NCI-H524 treated with DMSO at 0.1 percent for 48 hours (cell line): Measurements from ENCODE around the gene ERC2.
"Not testable (repeated sequence)": the region's sequence is repeated elsewhere in the genome, so short reads cannot be mapped to it uniquely, and the experiment has no call there.

ENCODE experiments used
- DNase-seq: peaks from one replicate; lab custom pipeline; 2025; lab: John Stamatoyannopoulos, UW

Gene ERC2

DNA sequence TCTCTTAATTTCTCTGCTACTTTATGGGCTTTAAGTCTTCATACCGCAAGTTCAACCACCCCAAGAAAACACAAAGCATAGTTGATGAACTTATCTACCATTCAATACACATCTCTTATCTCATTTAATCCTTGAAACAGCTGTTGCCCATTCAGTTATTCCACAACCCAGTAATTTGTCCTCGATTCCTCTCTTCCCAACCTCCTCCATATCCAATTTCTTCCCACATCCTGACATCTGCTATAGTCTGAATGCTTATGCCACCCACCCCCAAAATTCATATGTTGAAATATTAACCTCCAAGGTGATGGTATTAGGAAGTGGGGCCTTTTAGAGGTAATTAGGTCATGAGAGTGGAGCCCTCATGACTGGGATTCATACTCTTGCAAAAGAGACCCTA lies 345.4 kb downstream of the ERC2 start:
- DNase-seq = no peak

DNA sequence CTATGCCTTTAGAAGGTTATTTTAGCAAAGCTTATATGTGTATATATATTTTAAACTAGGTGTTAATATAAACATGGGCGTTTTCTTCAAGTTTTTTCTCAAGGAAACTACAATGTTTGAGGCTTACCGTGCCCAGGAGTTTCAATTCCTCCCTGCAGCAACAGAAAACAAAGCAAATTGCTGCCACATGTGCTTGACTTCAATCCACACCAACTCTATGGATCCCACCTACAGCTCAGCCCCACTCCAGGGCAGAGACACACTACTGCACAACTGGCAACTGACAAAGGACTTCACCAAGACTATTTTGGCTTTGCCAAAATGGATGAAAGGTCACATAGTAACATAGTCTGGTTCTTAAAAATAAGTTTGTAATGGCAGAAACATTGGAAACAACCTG lies 346.6 kb downstream of the ERC2 start:
- DNase-seq = no peak

GRCh38 chr3:56119575-56120349 lies 348.5 kb downstream of the ERC2 start:
- no peak for DNase-seq

DNA sequence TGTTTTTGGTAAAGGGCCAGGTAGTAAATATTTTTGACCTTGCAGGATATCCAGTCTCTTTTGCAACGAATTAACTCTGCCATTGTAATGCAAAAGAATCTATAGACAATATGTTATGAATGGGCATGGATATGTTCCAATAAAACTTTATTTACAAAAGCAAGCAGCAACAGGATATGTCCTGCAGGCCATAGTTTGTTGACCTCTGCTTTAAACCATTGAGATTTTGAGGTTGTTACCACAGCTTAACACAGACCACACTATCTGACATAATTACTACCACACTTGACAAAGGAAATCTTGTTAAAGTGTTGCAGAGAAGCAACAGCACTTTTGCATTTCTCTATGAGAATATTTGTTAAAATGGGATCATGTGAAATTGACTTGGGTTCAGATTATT lies 349.3 kb downstream of the ERC2 start:
- DNase-seq = no peak

DNA sequence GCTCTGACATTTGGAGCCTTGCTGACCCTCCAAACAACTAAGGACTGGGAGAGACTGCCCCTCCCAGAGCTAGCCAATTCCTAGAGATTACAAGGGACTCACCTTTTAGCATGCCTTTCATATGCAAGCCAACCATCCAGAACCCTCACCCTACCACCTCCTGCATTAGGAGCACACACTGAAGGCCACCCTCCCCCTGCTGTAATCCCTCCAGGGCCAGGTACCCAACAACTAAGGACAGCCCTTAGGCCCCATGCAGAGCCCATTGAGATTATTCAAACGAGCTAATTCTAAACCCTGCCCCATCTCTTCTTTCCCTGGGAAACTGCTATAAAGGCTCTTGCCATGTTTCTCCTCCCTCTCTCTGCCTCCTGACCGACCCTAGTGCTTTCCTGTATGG lies 352.6 kb downstream of the ERC2 start:
- no peak for DNase-seq

GRCh38 chr3:56115199-56115598 lies 353.1 kb downstream of the ERC2 start:
- no peak for DNase-seq

DNA sequence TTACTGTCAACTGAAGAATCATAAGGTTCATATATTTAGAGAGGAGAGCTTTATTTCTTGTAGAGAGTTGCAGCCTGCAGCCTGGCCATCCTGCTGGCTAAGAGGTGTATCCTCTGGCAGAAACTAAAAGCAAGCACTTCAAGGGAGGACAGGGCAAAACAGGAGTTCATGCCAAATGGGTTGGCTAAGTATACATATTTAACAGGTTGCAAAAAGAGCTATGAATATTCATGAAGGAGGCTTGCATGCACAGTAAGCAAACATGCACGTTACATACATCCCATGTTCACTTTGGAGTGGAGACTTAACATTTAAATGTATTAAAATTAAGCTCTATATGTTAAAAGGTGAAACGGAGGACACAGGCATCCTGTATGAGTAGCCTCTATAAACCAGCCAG lies 354.4 kb downstream of the ERC2 start:
- DNase-seq = no peak

DNA sequence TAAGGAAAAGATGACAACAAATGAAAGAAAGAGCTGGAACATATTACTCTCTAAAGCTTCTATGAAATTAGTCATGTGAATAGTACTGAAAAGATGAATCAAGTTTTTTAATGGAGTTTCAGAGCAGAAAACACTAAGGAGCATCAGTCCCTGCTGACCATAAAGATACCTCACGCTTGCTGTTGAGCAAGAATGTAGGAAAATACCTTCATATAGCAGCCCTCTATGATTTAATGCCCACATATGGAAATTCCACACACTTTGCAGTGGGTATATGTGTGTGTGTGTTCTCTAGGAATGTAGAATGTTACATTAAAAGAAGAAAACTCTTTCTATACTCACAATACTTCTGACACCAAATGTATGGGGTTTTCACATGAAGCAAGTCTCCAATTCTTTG lies 355.0 kb downstream of the ERC2 start:
- no peak for DNase-seq

- no peak for DNase-seq
Measured at GRCh38 chr3:56111606-56112304, 356.5 kb downstream of the ERC2 start.

DNA sequence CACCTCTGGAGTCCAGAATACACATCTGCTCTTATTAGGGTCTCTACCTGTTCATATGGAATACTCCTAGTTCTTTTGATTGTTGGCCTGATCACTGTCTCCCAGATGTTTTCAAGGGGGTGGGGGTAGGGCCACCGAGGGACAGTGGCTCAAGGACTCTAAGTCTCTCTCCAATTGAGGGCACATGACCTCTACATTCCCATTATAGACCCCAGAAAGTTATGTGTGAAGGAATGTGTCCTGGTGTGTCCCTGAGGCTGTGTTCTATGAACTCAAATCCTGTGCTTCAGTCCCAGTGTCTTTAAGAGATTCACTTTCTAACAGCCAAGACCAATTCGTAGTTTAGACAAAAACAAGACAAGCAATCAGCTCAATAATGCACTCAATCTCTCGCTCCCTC lies 357.4 kb downstream of the ERC2 start:
- DNase-seq = no peak

DNA sequence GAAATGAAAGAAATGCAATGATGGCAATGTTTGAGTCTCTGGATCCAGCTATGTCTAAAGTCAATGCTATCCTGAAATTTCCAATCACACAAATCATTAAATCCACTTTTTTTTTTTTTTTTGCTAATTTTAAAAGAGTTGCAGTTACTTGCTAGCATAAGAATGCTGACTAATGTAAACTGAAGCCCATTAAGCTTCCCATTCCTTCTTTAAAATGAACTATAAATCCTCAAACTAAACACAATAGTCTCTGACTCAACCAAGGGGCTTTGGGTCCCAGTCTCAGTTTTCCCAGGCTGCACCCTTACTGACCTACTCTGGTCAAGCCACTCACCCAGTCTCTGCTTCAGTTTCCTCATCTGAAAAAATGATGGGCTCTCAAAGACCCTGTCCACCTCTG lies 361.1 kb downstream of the ERC2 start:
- DNase-seq = no peak

- no peak for DNase-seq
Measured at GRCh38 chr3:56102032-56102431, 366.2 kb downstream of the ERC2 start.

DNA sequence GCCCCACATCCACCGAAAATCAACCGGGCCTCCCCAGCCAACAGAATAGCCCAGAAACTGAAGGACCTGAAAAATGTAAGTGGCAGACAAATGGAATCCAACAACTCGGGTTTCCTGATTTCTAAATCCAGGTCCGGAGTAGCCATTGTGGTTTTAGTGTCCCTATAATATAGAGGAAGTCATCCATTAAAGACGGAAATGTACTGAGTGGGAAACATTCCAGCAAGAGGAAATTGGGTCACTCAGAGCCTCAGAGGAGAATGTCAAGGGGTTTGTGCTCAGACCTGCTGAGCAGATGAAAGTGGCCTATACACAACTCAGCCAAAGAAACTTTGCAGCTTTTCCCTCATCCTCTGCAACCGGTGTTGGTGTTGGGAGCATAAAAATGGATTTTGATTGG lies 366.7 kb downstream of the ERC2 start:
- no peak for DNase-seq

DNA sequence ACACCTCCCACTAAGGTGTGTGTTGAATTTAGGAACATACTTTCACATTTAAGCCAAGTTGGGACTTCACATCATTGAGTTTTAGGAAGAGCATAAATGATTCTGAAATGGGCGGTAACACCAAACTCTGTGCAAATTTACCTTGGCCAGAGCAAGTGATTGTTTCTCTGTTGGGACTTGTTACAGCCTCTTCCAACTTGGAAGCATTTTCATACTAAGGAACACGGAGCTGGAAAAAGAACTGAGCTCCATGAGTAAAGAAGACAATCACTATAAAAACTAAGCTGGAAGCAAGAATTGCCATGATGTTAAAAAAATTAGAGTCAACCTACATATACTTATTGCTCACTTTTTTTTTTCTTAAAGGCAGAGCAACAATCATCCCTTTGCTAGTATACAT lies 371.3 kb downstream of the ERC2 start:
- no peak for DNase-seq

- DNase-seq = no peak
Measured at GRCh38 chr3:56094170-56094569, 374.1 kb downstream of the ERC2 start.

GRCh38 chr3:56089739-56090138 lies 378.5 kb downstream of the ERC2 start:
- no peak for DNase-seq

- no peak for DNase-seq
Measured at GRCh38 chr3:56087451-56088053, 380.7 kb downstream of the ERC2 start.

- DNase-seq = no peak
Measured at GRCh38 chr3:56086355-56086754, 381.9 kb downstream of the ERC2 start.

DNA sequence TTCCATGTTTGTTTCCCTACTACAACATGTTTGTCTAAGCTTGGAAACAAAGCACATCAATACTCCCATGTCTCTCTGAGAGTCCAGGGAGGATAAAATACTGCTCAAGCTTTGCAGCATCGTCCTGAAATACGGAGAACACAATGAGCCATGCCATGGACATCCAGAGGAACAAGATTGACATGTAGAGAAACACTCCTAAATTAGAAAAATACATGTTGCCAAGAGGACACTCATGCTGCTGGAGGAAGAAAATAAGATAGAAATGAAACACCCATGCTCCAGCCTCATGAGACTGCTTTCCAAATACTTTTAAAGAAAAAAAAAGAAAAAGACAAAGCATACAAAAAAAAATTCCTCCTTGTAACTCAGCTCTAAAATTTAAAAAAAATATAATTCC lies 387.0 kb downstream of the ERC2 start:
- no peak for DNase-seq

DNA sequence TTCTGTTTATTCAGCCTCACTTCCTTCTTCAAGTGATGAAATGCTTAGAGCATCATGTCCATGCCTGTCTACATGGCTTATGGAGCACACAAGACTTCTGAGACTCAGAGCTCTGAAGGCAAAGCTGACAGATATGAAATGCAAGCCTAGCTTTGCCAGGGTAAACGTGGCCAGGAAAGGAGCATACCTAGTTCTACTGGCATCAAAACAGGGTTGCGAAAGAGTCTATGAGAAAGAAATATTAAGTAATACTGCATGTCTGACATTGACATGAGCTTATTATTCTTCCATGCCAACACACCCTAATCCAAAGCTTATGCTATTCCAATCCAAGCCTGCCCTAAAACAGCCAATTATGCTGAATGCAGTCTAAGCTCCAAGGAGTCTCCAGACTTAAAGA lies 391.5 kb downstream of the ERC2 start:
- no peak for DNase-seq

GRCh38 chr3:56075089-56075488 lies 393.2 kb downstream of the ERC2 start:
- no peak for DNase-seq

DNA sequence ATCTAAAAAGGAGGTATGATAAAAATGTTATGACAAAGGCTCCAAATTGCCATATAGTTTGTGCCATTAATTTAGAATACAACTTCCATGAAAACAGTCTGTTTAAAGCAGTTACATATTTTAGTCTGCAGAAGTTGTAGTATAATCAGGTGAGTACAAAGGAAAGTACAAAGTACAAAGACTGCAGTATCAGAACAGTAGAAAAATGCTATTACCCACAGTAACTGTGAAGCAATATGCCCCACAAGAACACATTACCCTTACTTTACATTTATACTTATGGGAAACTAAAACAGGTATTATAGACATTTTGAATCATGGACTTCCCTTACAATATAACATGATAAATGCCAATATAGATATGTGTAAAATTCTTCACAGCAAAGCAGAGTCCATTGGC lies 398.5 kb downstream of the ERC2 start:
- DNase-seq = no peak

DNA sequence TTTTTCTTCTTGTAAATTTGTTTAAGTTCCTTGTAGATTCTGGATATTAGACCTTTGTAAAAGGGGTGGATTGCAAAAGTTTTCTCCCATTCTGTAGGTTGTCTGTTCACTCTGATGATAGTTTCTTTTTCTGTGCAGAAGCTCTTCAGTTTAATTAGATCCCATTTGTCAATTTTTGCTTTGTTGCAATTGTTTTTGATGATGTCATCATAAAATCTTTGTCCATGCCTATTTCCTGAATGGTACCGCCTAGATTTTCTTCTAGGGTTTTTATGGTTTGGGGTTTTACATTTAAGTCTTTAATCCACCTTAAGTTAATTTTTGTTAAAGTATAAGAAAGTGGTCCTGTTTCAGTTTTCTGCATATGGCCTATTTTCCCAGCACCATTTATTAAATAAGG lies 401.9 kb downstream of the ERC2 start:
- DNase-seq = not testable (repeated sequence)
